Measurements from ENCODE around the gene FOXE1.

The FOXE1 gene

GRCh38 chr9:97866848-97867247 lies 13.8 kb downstream of the FOXE1 start:
- Histone ChIP-seq H2AFZ (ENCODE audit: low read length, unreplicated experiment) (no peak overlapping the region), H3K4me3 (ENCODE audit: low read depth, low read length) (no peak overlapping the region), H3K36me3 (ENCODE audit: insufficient read depth, low read length) (no peaks in the 10 kb centered on the region), H3K27me3 (ENCODE audit: insufficient read depth, low read length) (peaks cover 52% of the 10 kb centered on the region), H3K79me2 (ENCODE audit: control insufficient read depth, insufficient read depth, low read length, unreplicated experiment) (no peaks in the 10 kb centered on the region), H3K27ac (ENCODE audit: low read depth, low read length) (no peak overlapping the region), H3K4me1 (ENCODE audit: control insufficient read depth, insufficient read depth, low read length, unreplicated experiment) (no peaks in the 10 kb centered on the region)

- Histone ChIP-seq H3K36me3 (ENCODE audit: insufficient read depth, low read length) (no peaks in the 10 kb centered on the region), H3K79me2 (ENCODE audit: control insufficient read depth, insufficient read depth, low read length, unreplicated experiment) (no peaks in the 10 kb centered on the region), H2AFZ (ENCODE audit: low read length, unreplicated experiment) (no peak overlapping the region), H3K4me3 (ENCODE audit: low read depth, low read length) (no peak overlapping the region), H3K27me3 (ENCODE audit: insufficient read depth, low read length) (peaks cover 34% of the 10 kb centered on the region), H3K27ac (ENCODE audit: low read depth, low read length) (no peak overlapping the region), H3K4me1 (ENCODE audit: control insufficient read depth, insufficient read depth, low read length, unreplicated experiment) (no peaks in the 10 kb centered on the region)
Observed at GRCh38 chr9:97868859-97869258, 15.8 kb downstream of the FOXE1 start.

GRCh38 chr9:97873425-97873824 lies 20.4 kb downstream of the FOXE1 start:
- no peaks in the 10 kb centered on the region for H3K36me3 ChIP-seq (ENCODE audit: insufficient read depth, low read length)
- H3K27me3 ChIP-seq (ENCODE audit: insufficient read depth, low read length), result peaks cover 8% of the 10 kb centered on the region; the same call in 1 of the 2 replicates
- H3K4me1 ChIP-seq (ENCODE audit: control insufficient read depth, insufficient read depth, low read length, unreplicated experiment), result peaks cover 16% of the 10 kb centered on the region
- H3K79me2 ChIP-seq (ENCODE audit: control insufficient read depth, insufficient read depth, low read length, unreplicated experiment), result no peaks in the 10 kb centered on the region
- H2AFZ ChIP-seq (ENCODE audit: low read length, unreplicated experiment), result no peak overlapping the region
- H3K27ac ChIP-seq (ENCODE audit: low read depth, low read length), result no peak overlapping the region
- H3K4me3 ChIP-seq (ENCODE audit: low read depth, low read length), result no peak overlapping the region

- Histone ChIP-seq H2AFZ (ENCODE audit: low read length, unreplicated experiment) (no peak overlapping the region), H3K27me3 (ENCODE audit: insufficient read depth, low read length) (peaks cover 4% of the 10 kb centered on the region; the same call in 1 of the 2 replicates), H3K4me1 (ENCODE audit: control insufficient read depth, insufficient read depth, low read length, unreplicated experiment) (peaks cover 16% of the 10 kb centered on the region), H3K36me3 (ENCODE audit: insufficient read depth, low read length) (no peaks in the 10 kb centered on the region), H3K27ac (ENCODE audit: low read depth, low read length) (no peak overlapping the region), H3K4me3 (ENCODE audit: low read depth, low read length) (no peak overlapping the region), H3K79me2 (ENCODE audit: control insufficient read depth, insufficient read depth, low read length, unreplicated experiment) (no peaks in the 10 kb centered on the region)
Observed at GRCh38 chr9:97873882-97874281, 20.9 kb downstream of the FOXE1 start.

DNA sequence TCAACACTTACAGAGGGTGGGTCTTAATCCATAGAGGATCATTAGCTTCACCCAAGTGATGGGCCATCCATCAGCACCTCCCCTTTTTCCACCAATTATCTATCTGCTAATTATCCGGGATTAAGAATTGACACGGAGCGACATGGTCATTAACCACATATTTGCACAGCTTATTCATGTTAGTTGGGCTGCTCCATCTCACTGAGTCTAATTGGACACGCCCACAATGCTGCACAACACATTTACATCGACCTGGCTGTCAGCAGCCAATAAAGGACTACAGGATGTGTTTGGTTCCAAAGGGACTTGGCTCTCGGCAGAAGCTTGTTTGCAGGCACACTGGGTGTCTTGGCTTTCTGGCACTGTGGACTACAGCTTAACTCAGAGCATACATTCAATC lies 21.6 kb downstream of the FOXE1 start:
- Histone ChIP-seq H3K79me2 (ENCODE audit: control insufficient read depth, insufficient read depth, low read length, unreplicated experiment) (no peaks in the 10 kb centered on the region), H3K4me3 (ENCODE audit: low read depth, low read length) (no peak overlapping the region), H2AFZ (ENCODE audit: low read length, unreplicated experiment) (no peak overlapping the region), H3K27me3 (ENCODE audit: insufficient read depth, low read length) (no peaks in the 10 kb centered on the region), H3K36me3 (ENCODE audit: insufficient read depth, low read length) (no peaks in the 10 kb centered on the region), H3K4me1 (ENCODE audit: control insufficient read depth, insufficient read depth, low read length, unreplicated experiment) (peaks cover 16% of the 10 kb centered on the region), H3K27ac (ENCODE audit: low read depth, low read length) (no peak overlapping the region)

DNA sequence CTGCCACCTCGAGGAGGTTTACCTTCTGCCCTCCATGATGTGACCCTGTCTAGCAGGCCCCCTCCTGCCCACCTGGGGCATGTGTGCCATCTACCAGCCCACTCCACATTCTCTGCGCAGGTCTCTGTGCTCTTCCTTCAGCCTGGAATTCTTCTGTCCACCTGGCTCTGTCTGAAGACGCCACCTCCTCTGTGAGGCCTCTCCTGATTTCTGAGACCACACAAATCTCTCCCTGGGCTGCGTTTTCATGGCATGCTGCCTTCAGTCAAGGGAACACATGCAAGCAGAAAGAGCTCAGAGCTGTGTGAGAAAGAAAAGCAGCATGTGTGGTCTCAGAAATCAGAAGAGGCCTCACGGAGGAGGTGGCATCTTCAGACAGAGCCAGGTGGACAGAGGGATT lies 22.1 kb downstream of the FOXE1 start:
- H3K36me3 ChIP-seq (ENCODE audit: insufficient read depth, low read length), result no peaks in the 10 kb centered on the region
- no peak overlapping the region for H2AFZ ChIP-seq (ENCODE audit: low read length, unreplicated experiment)
- no peaks in the 10 kb centered on the region for H3K79me2 ChIP-seq (ENCODE audit: control insufficient read depth, insufficient read depth, low read length, unreplicated experiment)
- H3K4me3 ChIP-seq (ENCODE audit: low read depth, low read length), result no peak overlapping the region
- H3K27ac ChIP-seq (ENCODE audit: low read depth, low read length), result no peak overlapping the region
- no peaks in the 10 kb centered on the region for H3K27me3 ChIP-seq (ENCODE audit: insufficient read depth, low read length)
- peaks cover 19% of the 10 kb centered on the region for H3K4me1 ChIP-seq (ENCODE audit: control insufficient read depth, insufficient read depth, low read length, unreplicated experiment)

- Histone ChIP-seq H3K27me3 (ENCODE audit: insufficient read depth, low read length) (no peaks in the 10 kb centered on the region), H3K79me2 (ENCODE audit: control insufficient read depth, insufficient read depth, low read length, unreplicated experiment) (no peaks in the 10 kb centered on the region), H2AFZ (ENCODE audit: low read length, unreplicated experiment) (no peak overlapping the region), H3K36me3 (ENCODE audit: insufficient read depth, low read length) (no peaks in the 10 kb centered on the region), H3K4me1 (ENCODE audit: control insufficient read depth, insufficient read depth, low read length, unreplicated experiment) (peaks cover 22% of the 10 kb centered on the region), H3K27ac (ENCODE audit: low read depth, low read length) (peak overlapping the region; percentile 95), H3K4me3 (ENCODE audit: low read depth, low read length) (no peak overlapping the region)
Observed at GRCh38 chr9:97876061-97876460, 23.0 kb downstream of the FOXE1 start.

GRCh38 chr9:97880336-97880735 lies 27.3 kb downstream of the FOXE1 start:
- no peak overlapping the region for H2AFZ ChIP-seq (ENCODE audit: low read length, unreplicated experiment)
- no peaks in the 10 kb centered on the region for H3K27me3 ChIP-seq (ENCODE audit: insufficient read depth, low read length)
- no peaks in the 10 kb centered on the region for H3K36me3 ChIP-seq (ENCODE audit: insufficient read depth, low read length)
- H3K4me3 ChIP-seq (ENCODE audit: low read depth, low read length), result no peak overlapping the region
- H3K79me2 ChIP-seq (ENCODE audit: control insufficient read depth, insufficient read depth, low read length, unreplicated experiment), result no peaks in the 10 kb centered on the region
- no peak overlapping the region for H3K27ac ChIP-seq (ENCODE audit: low read depth, low read length)
- H3K4me1 ChIP-seq (ENCODE audit: control insufficient read depth, insufficient read depth, low read length, unreplicated experiment), result peaks cover 22% of the 10 kb centered on the region

DNA sequence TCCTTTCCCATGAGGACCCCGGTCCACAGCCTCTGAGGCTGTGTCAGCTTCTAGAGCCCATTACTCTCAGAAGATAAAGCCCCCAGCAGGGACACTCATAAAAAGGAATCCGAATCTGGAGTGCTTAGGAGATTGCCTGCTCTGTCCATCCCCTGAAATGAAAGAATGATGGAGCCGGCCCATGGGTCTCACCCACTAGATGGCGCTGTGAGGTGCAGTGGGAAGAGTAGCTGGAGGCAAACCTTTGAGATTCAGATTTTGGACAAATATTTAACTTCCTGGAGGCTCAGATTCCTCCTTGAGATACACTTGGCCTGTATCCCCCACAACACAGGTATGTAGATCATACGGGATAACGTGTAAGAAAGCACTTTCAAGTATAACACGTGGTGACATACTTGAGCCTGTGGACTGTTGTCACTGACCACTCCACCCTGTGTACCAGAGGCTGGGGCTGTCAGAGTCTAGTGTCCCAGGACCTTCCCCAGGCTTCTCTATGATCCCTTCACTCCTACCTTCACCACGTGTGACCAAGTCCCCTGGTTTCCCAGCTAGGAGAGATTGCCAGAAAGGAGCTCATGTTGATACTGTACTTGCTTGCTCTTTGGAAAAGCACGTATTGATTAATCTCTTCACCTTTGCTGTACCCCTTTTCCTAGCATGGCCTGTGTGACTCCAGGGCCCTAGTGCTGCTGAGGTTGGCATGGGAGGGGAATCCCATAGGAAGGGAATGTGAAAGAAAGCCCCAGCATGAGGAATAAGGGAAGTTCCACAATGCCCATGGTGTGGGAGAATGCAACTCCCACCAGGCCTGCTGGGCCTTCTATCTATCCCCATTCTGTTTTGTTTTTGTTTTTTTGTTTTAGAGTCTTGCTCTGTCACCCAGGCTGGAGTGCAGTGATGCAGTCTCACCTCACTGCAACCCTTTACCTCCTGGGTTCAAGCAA lies 37.2 kb downstream of the FOXE1 start:
- no peaks in the 10 kb centered on the region for H3K36me3 ChIP-seq (ENCODE audit: insufficient read depth, low read length)
- H3K4me1 ChIP-seq (ENCODE audit: control insufficient read depth, insufficient read depth, low read length, unreplicated experiment), result no peaks in the 10 kb centered on the region
- H3K79me2 ChIP-seq (ENCODE audit: control insufficient read depth, insufficient read depth, low read length, unreplicated experiment), result no peaks in the 10 kb centered on the region

GRCh38 chr9:97891736-97892135 lies 38.7 kb downstream of the FOXE1 start:
- no peaks in the 10 kb centered on the region for H3K27me3 ChIP-seq (ENCODE audit: insufficient read depth, low read length)
- H3K79me2 ChIP-seq (ENCODE audit: control insufficient read depth, insufficient read depth, low read length, unreplicated experiment), result no peaks in the 10 kb centered on the region
- no peak overlapping the region for H3K27ac ChIP-seq (ENCODE audit: low read depth, low read length)
- H3K4me3 ChIP-seq (ENCODE audit: low read depth, low read length), result no peak overlapping the region
- H3K4me1 ChIP-seq (ENCODE audit: control insufficient read depth, insufficient read depth, low read length, unreplicated experiment), result no peaks in the 10 kb centered on the region
- no peaks in the 10 kb centered on the region for H3K36me3 ChIP-seq (ENCODE audit: insufficient read depth, low read length)
- no peak overlapping the region for H2AFZ ChIP-seq (ENCODE audit: low read length, unreplicated experiment)

More for the DNA sequence above, 37.2 kb downstream of the FOXE1 start:
- H3K27me3 ChIP-seq (ENCODE audit: insufficient read depth, low read length), result no peaks in the 10 kb centered on the region
- no peak overlapping the region for H3K27ac ChIP-seq (ENCODE audit: low read depth, low read length)
- no peak overlapping the region for H2AFZ ChIP-seq (ENCODE audit: low read length, unreplicated experiment)
- H3K4me3 ChIP-seq (ENCODE audit: low read depth, low read length), result no peak overlapping the region

- no peak overlapping the region for H3K4me3 ChIP-seq (ENCODE audit: low read depth, low read length)
- no peaks in the 10 kb centered on the region for H3K79me2 ChIP-seq (ENCODE audit: control insufficient read depth, insufficient read depth, low read length, unreplicated experiment)
- no peaks in the 10 kb centered on the region for H3K27me3 ChIP-seq (ENCODE audit: insufficient read depth, low read length)
- H2AFZ ChIP-seq (ENCODE audit: low read length, unreplicated experiment), result no peak overlapping the region
- H3K4me1 ChIP-seq (ENCODE audit: control insufficient read depth, insufficient read depth, low read length, unreplicated experiment), result no peaks in the 10 kb centered on the region
- no peak overlapping the region for H3K27ac ChIP-seq (ENCODE audit: low read depth, low read length)
- H3K36me3 ChIP-seq (ENCODE audit: insufficient read depth, low read length), result no peaks in the 10 kb centered on the region
Observed at GRCh38 chr9:97892421-97892820, 39.4 kb downstream of the FOXE1 start.
